Measurements from ENCODE around the gene RAD9A.
"Not testable (repeated sequence)": the region's sequence is repeated elsewhere in the genome, so short reads cannot be mapped to it uniquely, and the experiment has no call there.

Gene RAD9A

DNA sequence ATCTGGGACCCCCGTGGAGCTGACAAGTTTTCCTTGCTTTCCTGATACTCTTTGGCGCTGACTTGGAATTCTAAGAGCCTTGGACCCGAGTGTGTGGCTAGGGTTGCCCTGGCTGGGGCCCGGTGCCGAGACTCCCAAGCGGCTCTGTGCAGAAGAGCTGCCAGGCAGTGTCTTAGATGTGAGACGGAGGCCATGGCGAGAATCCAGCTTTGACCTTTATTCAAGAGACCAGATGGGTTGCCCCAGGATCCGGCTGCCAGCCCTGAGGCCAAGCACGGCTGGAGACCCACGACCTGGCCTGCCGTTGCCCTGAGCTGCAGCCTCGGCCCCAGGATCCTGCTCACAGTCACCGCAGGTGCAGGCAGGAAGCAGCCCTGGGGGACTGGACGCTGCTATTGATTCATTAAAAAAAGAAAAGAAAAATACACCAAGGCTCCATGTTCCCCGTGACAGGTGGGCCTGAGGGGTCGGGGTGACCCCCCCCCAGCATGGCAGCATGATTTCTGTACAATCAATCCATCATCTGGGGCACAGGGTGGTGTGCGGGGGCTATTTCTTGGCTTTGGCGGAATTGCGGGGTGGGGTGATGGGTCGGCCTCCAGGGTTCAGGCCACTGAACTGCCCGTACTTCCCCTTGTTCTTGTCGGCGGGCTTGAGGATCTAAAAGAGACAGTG, 6.3 kb downstream of the RAD9A start:
- no peak for DNase-seq

DNA sequence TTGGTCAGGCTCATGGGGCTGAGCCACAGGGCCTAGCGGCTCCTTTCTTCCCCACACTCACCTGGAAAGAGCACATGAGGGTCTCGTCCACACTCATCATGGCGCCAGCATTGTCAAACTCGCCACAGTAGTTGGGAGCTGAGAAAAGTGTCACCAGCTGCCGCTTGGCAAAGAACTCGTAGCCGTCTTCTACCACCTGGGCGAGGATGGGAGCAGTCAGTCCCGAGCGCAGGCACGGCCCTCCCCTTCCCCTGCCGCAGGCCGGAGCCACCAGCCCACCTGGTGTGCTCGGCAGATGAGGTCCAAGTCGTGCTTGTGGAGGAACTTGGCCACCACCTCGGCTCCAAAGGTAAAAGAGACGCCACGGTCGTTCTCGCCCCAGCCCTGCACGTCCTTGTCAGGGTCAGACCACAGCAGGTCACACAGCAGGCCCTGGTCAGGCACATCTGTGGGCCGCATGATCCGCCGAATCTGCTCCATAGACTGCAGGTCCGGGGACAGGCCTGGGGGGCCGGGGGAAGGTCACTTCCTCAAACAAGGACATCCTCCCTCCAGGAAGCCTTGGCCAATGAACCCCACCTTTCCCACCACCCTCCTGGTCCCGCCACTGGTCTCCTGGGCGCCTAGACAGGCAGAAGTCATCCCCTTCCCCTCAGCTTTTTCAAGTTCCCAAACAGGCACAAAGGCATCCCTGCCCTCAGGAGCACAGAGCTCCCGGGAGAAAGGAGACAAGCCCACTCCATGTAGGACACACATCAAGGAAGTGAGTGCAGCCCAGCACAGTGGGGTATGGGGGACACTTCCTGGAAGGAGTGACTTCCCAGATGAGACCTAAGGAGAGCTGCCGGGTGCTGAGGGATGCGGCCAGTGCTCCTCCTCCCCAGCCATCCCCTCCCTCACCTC, 7.1 kb downstream of the RAD9A start:
- no peak for DNase-seq

DNA sequence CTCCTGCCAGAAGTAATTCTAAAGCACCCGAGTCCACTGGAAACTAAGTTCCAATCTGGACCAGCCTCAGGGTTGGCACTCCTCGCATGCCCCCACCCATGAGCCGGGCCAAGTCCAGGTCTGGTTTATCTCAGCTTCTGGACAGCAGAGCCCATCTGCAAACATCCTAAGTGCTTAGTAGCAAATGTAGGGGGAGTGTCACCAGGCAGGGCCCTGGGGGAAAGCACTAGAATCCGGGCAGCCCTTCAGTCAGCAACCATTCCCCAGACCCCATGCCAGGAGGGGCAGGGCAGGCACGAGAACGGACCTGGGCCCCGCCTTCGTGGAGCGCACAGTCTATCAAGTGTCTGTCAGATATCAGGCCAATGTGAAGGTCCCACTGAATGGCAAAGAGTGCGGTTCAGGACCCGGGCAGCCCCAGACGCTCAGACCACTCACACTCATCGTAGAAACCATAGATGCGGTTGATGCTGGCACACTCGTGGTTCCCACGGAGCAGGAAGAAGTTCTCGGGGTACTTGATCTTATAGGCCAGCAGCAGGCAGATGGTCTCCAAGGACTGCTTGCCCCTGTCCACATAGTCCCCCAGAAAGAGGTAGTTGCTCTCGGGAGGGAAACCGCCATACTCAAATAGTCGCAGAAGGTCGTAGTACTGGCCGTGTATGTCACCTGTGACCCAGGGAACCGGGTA, 8.6 kb downstream of the RAD9A start:
- DNase-seq: no peak

DNA sequence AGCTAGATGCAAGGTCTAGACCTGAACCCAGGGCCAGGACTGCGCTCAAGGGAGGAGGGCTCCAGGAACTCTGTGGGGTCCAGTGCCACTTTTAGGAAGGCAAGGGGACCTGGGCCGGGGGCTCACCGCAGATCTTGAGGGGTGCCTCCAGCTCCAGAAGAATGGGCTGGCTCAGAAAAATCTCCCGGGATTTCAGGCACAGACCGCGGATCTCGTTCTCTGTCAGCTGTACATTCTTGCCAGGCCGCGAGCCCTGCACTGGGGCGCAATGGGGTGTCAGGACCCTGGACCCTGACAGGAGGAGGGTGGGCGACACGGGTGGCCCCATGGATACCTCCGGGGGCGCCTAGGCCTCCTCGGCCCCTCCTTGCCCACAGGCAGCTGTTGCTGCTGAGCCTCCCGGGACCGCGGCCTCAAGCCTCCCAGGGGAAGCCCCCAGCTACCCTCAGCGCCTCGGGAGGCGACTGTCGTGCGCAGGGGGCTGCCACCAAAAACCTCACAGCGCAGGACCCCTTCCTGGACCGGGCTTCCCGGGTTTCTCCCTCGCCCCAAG, 9.2 kb downstream of the RAD9A start:
- no peak for DNase-seq

DNA sequence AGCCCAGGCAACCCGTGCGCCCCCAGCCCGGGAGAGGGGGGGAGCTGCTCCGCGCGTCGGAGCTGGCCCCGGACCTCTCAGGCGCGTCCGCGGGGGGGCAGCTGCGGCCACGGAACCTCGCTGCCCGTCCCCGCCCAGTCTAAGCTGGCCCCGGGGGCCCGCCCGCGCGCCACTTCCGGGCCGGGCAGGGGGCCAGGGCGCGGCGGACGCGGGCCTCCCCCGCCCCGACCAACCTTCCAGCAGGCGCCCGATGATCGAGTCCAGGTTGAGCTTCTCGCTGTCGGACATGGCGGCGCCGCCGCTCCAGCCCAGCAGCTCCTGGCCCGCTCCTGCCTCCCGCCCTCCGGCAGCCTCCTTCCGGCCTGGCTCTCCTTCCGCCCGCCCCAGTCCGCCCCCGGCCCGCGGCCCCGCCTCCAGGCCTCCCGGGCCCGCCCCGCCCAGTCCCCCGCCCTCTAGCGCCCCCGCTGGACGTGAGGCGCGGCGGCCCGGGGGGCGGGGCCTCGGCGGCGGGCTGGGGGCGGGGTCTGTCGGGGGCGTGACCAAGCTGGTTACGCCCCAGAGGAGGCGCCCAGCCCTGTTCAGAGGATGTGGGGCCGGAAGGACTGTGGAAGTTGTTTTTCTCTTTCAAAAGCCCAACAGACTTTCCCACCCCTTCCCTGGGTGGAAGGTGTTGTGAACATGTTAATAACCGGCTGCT, 9.9 kb downstream of the RAD9A start, which contains the start of gene PPP1CA:
Gene PPP1CA (minus strand): TSS at position 364 of the 697 bp plus-strand sequence. CDS start 76 bp downstream, at position 288.
- peak; percentile 85 to 94 for DNase-seq

DNA sequence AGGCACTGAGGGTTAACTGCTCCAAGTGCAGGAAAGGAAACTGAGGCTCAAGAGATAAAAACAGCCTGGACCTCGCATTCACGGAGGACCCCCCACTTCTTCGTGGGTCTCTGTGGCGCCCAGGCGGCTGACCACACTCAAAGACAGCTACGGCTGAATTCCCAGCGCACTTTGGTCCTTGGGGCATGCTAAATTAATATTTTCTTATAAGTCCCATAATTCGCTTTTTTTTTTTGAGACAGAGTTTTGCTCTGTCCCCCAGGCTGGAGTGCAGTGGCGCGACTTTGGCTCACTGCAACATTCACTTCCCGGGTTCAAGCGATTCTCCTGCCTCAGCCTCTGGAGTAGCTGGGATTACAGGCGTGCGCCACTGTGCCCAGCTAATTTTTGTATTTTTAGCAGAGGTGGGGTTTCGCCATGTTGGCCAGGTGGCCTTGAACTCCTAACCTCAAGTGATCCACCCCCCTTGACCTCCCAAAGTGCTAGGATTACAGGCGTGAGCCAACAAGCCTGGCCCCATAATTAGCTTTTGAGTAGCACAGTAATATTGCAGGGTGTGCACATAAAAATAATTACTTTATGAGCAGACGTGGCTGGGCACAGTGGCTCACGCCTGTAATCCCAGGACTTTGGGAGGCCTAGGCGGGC, 10.5 kb downstream of the RAD9A start:
- DNase-seq: not testable (repeated sequence)

DNA sequence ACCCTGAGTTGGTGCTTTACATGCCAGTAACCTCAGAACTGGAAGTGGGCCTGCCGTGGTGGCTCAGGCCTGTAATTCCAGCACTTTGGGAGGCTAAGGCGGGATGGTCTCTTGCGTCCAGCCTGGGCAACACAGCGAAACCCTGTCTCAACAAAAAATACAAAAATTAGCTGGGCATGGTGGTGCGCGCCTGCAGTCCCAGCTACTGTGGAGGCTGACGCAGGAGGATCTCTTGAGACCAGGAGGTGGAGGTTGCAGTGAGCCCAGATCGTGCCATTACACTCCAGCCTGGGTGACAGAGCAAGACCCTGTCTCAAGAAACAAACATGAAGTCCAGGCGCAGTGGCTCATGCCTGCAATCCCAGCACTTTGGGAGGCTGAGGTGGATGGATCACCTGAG, 11.3 kb downstream of the RAD9A start:
- DNase-seq: not testable (repeated sequence)

DNA sequence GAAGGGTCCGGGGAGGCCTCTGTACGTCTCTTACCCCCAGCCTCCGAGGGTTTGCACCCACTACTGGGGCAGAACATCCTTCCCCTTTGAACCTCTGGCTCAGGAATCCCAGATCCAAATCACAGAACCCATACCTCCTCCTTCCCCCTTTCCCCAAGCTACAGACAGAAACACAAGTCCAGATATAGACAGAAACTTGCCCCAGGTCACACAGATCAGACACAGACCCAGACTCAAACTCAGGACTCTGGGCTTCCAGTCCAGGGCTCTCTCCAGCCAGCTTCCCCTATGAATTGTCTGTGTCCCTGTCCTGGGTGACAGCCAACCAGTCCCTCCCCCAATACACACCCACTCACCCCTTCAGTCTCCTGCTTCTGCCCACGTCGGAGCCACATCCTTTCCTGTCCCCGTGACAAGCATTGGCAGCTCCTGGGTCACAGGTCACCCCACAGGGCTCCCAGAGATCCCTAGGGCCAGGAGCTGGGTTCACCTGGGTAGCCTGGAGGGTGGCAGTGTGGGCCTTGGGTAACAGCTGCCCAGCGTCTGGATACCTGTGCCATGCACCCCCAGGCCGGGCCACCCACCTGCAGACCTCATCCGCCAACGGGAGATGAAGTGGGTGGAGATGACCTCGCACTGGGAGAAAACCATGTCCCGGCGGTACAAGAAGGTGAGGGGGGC, 12.9 kb downstream of the RAD9A start:
- peak; percentile 47 to 64 for DNase-seq

DNA sequence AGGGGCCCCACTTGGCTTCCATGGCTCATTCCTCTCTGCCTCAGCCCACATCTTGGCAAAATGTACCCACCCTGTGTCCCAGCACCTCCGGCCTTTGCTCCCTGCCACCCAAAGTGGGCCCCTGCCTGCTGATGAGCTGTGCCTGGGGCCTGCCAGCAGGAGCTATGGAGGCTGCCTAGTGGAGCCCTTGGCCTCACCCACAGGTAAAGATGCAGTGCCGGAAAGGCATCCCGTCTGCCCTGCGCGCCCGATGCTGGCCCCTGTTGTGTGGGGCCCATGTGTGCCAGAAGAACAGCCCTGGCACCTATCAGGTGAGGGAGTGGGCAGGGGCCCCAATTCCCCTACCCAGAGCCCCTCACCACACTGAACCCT, 13.4 kb downstream of the RAD9A start:
- DNase-seq: no peak

DNA sequence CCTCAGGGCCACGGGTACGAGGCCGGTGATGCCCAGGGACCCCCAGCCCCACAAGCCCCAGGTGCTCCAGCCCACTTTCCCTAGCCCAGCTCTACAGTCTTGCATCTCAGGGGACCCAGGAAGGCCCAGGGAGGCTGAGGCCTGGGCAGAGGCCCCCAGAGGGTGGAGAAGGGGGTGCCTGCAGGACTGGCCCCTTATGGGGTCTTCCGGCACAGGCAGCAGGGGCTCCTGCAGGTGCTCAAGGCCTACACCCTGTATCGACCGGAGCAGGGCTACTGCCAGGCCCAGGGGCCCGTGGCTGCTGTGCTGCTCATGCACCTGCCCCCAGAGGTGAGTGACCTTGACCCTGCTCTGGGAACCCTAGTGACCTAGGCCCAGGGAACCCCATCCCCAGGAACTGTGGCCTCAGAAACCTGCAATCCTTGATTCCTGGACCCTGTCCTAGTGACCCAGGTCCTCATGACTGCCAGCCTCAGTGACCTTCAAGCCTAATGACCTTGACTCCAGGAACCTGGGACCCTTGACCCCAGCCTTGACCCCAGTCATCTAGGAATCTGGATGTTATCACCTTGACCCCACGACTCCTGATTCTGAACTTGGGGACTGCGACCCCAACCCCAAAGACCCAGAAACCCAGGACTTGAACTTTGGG, 14.0 kb downstream of the RAD9A start:
- DNase-seq: no peak

DNA sequence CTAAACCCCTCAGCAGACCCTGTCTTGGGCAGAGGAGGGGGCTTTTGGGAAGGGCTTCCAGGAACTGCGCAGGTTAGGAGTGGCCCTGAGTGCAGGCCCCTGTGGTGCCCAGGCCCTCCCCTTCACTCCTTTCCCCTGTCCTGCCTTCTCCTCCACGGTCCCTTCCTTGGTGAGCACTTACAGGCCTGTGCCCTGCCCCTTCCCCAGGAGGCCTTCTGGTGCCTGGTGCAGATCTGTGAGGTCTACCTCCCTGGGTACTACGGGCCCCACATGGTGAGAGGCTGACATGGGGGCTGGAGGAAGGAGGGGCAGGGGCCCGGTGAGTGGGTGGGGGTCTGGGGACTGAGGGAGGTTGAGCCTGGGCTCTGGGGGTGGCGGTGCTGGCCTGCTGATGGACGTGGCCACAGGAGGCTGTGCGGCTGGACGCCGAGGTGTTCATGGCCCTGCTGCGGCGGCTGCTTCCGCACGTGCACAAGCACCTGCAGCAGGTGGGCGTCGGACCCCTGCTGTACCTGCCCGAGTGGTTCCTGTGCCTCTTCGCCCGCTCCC, 14.7 kb downstream of the RAD9A start:
- no peak for DNase-seq

DNA sequence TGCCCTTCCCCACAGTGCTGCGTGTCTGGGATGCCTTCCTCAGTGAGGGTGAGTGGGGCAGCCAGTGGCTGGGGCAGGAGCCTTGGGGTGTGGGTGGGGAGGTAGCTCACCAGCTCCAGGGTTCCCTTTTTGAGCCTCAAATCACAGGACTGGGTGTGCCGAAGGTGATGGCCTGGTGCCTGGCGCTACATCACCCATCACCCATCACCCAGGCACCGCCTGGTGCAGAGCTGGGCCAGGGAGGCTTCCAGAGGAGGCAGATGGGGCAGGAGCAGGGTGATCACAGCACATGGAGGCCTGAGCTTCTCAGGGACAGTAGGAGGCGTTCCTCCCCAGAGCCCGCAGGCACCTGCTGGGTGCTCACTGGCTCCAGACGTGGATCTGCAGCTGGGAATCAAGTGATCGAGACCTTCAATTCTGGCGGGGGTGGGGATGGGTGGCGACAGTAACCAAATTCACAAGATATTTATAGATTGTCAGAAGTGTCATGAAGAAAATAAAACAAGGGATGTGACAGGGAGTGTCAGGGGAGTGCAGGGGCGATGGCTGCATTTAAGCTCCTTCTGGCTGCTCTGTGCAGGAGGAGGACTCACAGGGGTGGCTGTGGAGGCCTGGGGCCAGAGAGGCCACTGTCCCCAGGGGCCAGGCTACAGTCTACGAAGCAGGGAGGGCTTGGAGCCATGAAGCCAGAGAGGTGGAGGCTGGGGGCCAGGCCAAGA, 15.3 kb downstream of the RAD9A start:
- DNase-seq: no peak

DNA sequence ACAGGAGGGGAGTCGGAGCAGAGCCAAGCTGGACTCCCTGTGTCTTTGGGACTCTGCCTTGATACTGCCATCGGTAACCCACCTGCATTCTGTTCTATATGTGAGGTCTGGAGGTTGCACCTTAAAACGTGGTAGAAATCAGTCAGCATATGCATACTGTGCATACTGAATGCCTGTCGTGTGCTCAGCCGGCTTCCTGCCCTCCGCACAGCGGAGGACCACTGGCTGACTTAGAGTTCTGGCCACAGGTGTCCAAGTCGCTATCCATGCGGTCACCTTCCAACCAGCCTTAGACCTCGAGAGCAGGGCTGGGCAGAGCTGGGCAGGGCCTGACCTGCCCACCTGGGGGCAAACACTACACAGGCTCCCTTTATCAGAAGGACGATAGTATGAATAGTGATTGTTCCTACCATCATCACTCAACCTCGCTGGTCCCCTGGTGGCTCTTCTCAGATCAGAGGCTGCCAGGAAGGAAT, 15.9 kb downstream of the RAD9A start:
- DNase-seq: no peak

DNA sequence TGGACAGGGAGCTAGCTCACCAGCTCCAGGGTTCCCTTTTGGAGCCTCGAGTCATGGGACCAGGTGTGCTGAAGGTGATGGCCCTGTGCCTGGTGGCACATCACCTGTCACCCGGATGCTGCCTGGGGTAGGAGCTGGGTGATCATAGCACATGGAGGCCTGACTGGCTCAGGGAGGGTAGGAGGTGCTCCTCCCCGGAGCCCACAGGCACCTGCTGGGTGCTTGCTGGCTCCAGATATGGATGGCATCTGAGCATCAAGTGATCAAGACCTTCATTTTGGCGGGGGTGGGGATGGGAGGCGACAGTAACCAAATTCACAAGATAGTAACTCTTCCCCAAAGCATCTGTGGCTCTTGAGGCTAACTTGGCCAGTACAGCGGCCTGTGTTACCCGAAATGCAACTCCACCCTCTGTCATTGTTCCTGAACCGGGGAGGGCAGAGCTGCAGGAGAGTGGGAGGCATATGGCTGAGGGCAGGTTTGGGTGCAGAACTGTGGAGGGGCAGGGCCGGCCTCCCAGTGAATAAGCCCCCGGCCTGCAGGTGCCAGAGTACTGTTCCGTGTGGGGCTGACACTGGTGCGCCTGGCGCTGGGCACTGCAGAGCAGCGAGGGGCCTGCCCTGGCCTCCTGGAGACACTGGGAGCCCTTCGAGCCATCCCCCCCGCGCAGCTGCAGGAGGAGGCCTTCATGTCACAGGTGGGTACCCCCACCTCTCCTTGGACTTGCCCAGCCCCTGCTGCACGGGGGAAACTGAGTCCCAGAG, 16.8 kb downstream of the RAD9A start:
- DNase-seq: no peak

DNA sequence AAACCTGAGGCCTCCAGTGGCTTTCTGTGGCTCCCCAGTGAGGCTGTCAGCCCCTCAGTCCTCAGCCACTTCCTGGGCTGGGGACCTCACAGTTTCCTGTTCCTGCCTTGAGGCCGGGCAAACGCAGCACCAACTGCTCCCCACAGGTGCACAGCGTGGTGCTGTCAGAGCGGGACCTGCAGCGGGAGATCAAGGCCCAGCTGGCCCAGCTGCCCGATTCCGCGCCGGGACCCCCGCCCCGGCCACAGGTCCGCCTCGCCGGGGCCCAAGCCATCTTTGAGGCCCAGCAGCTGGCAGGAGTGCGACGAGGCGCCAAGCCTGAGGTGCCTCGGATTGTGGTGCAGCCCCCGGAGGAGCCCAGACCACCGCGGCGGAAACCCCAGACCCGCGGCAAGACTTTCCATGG, 17.5 kb downstream of the RAD9A start:
- peak in 1 of 2 experiments; percentile 56 for DNase-seq

DNA sequence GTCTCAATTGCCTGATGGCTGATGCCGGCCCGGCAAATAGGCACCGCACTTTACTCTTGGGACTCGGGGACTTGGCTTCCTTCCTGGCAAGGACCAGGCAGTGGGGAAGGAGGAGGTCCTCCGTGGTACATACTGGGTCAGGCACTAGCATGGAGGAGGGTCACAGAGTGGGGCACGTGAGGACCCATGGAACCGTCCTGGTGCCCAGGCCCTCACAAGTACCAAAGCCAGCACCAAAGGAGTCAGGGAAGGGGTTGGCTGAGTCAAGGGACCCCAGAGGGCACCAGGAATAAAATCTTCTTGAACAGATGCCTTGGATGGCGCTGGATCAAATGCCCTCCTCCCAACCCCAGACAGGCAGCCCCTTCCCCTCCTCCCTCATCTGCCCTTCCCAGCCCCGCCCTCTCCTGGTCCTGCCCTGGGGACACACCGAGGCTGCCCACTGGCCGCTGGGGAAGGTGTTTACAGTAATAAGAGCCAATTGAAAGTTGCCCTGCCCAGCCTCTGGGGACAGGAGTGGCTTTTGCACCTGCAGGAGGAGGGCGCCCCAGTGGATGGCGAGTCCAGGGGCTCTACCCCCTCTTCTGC, 18.1 kb downstream of the RAD9A start:
- DNase-seq: no peak

DNA sequence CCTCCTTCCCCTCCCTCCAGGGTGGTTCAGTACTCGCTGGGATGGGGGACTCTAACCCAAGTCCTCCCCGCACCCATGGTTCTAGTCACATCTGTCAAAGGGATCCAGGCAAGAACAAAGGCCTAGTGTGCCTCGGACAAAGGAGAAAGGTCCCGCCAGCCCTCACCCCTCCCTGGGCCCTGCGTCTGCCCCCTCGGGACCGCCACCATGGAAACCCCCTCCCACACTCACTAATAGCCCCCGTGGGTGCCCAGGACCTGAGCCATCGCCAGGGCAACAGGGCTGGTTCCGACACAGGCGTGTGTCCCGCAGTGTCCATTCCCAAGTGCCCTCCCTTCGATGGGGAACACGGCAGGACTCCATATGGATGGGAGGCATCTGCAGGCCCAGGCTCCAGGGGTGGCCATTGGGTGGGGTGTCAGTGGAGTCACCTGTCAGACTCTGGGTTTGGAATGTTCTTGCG, 18.6 kb downstream of the RAD9A start:
- no peak for DNase-seq
